ENCODE results near the gene CHAF1A.

Gene CHAF1A

DNA sequence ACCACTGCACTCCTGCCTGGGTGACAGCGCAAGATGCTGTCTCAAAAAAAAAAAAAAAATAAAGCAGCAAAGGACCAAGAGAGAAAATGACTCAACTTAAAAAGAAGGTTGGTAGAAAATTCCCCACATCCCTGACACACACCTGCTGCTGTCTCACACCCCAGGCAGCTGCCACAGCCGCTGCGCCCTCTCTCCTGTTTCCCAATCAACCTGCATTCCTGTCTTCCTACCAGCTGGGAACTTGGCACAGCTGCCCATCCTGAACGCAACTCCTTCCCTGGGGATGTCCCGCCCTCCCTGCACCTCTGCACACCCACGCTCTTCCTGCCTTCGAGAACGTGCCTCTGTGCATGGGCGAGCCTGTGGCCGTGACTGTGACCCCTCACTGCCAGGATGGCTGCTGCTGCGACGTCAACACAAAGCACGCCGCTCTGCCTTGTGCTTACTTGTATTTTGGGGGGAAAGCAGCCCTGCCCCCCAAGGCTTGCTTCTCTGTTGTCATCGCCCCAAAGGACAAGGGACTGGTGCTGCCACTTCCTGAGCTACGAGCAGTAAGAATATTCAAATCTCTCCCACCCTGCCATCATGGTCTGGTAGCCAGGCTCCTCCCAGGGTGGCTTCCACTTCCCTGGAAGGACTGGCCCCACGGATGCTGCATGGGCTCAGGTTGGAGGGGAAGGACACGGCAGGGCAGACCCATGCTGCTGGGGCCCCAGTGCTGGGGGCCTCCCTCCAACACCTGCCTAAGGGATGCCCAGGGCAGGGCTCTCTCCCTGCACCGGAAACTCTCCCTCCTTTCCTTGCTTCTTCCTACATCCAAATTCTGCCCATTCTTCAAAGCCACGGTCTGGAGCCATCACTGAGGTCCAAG is 22.8 kb upstream of the CHAF1A start:
- DNase-seq = peak; percentile 58

DNA sequence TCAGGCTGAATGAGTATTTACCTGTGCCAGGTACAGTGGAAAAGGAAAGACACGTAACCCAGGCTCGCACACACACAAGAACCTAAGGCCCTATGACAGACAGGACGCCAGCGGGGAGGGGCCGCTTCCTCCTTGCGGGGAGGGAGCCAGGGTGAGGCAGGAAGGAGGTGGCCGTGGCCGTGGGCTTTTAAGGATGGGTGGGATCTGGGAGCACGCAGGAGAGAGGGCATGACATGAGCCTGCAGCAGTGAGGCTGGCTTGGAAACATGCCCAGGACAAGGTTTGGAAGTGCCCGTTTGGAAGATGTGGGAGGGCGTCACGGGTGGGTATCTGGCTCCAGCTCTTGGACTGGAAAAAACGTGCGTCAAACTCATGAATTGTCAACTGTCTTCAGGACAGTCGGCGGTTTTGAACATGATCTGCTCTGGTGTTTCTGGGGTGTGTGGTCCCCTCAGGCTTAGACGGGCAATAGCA is 22.1 kb upstream of the CHAF1A start:
- peak; percentile 63 for DNase-seq

DNA sequence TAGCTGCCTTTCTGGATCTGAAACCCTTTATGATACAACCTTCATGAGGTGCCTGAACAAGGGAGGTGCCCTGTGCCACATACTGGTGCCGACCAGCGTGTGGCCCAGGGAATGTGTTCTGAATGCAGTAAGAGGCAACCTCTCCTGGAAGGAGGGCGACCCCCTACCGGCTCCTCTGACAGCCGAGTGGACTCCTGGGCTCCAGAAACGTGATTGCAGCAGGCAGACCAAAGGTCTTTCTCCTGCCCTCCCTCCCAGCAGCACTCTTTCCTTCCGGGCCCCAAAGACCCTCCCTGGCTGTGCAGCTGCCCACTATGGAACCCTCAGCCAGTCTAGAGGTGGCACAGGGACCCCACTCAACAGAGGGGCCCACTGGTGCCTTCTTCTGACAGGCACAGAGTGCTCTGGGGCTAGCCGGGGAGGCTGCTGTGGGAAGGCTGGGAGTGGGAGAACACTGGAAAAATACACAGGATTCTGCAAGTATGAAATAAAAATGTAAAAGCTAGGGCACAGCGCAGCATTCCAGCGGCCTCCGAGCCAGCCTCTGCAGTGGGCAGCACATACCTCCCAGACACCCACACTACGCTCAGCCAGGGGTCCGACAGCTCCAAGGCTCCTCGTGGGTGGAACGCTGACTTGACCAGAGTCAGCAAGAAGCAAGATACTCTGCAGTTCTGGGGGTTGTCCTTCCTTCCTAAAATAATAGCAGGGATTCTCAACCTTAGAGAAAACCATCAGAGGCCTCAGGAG is 17.0 kb upstream of the CHAF1A start:
- DNase-seq = no peak

DNA sequence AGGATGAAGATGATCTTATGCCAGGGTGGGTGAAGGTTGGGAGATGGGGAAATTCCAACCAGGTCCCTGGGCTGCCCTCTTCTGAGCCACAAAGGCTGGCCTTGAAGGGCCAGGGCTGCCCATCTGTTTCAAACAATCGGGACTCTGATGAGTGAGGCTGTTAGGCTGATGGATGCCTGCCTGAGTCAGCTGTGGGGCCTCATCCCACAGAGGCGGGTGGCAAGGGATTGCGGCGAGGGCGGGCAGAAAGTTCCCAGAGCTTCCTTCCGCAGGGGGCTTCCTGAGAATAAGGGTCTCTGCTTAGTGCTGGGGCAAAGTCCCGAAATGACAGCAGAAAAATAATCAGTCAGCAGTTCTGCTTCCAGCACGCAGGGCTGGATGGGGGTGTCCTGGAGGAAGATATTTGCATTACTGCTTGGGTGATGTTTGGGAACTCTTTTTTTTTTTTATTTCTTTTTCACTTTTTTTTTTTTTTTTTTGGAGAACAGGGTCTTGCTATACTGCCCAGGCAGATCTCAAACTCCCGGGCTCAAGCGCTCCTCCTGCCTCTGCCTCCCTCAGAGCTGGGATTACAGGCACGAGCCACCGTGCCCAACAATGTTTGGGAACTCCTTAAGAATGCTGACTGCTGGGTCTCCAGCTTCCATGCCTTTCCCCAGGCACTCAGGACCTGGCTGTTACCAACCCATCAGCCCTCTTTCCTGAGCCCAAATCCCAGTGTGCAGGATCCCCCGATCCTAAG is 16.2 kb upstream of the CHAF1A start:
- no peak for DNase-seq

DNA sequence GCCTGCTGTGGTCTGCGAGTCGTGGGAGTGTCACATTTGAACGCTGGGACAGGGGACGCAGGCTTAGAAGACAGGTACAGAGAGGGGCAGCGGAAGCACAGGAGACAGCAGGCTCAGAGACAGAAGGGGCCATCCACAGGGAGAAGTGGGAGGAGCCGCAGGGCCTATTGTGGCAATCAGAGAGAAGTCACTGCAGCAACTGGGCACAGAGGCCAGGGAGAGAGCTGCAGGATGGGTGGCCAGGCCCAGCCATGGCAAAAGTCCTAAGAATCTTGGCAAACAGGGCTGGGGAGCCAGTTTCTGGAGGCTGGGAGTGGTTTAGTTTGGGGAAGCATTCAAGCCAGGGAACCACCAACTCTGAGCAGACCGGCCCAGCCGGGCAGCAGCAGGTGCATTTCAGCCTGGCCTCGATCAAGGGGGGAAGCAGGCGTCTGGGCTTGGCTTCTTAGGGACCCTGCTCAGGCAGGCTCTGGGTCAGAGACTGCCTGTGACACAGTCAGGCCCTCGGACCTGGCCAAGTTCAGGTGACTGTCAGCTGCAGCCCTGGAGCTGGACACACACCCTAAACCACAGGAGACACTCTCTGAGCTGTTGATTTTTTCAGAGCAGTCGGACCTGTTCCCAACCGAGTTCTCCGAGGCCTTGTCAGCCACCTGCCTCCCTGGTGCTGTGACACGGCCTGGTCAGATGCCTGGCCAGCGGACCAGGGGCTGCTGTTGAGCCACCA is 13.9 kb upstream of the CHAF1A start:
- no peak for DNase-seq

DNA sequence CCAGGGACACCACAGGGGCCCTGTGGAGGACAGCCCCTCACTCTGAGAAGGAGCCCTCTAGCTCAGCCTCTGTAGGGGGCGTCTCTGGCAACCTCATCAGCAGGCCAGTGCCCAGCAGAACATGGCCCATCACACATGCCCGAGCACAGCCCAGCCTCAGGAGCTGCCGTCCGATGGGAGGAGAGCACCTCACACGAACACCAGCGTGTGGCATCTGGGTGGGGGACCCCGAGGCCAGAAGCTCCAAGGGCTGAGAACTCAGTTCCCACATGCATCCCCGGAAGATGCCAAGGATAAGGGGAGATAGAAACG is 13.4 kb upstream of the CHAF1A start:
- DNase-seq = no peak

DNA sequence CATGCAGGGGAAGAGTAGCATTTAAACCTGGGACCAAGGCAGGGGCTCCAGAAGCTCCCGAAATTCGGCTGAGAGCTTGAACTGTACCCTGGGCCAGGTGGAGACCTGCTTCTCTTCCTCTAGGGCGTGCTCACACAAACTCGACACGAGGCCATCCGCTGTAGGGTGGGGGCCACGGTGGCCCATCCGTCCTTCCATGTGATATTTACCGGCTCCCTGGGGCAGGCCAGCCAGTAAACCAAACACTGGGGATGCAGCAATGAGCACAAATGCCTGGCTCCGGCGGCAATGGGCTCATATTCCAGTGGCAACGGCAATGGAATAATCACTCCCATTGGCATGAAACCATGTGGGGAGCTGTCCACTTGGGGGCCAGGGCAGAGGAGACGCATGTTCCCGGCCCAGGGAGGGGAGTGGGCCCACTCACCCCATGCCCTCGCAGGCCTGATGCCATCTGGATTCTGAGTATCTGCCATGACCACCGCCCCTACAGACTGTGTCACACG is 12.9 kb upstream of the CHAF1A start:
- DNase-seq = no peak

DNA sequence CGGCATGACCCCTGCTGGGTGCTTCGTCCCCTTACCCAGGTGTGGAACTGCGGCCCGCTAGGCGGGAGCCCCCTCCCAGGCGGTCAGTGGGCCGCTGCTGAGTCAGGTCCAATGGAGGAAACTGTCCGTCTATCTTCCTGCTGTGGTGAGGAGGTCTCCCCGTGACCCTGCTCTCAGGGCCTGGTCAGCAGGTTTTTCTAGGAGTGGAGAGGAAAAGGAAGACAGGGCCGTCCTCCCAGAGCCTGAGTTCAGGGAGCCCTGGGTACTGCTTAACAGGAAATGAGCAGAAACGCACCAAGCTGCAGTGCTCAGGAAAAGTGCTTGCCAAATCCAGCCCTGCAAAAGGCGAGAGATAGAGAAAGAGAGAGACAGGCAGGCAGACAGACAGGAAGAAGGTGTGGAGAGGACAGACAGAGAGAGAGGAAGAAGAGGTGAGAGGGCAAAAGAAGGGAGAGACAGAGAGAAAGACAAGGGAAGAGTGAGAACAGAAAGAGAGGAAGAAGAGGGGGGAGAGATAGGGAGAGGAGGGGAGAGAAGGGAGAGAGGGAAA is 12.3 kb upstream of the CHAF1A start:
- DNase-seq = no peak

DNA sequence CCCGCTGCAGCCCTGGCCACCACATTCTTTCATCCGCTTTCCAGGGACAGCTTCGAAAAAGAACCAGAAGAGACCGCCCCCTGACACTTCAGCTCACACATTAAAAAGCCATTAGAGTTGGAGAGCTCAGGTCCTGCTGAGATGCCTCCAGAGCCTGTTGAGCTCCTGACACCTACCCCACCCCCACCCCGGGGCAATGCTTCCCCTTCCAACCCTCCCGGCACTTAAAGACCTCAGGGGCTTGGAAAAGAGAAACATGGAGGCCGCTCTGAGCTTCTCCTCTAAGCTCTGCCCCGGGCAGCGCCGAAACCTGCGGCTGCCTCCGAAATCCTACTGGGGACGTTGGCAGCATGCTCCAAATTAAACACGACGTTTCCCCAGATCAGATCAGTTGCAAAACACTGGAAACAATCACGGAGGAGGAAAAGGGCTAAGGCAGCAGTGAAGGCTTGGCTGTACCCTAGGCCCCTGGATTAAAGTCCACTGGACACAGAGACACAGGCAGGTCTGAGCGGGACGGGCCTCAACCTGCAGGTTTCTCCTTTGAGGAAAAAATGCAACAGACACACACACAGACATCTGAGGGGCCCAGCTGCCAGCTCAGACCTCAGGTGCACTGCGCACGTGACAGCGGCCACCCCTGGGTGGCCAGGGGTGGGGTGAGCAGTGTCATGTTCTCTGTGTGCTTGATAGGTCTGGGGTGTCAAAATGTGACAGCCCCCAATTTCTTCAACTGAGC is 11.7 kb upstream of the CHAF1A start:
- DNase-seq = no peak

DNA sequence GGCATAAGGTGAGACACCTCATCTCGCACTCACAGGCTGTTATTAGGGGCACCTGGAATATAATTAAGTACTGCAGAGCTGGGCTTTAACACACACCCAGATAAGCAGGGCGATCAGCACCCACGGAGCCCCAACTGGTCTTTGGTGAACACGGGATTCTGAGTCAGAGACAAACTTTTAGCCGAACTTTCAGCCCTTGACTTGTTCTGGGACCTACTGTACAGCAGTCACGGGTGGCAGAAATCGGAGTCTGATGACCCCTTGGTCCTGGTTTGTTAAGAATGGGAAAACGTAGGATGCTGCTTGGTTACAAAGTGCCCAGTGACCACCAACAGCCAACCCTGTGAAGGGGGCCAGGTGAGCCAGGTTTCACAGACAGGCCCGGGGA is 11.1 kb upstream of the CHAF1A start:
- DNase-seq = no peak

DNA sequence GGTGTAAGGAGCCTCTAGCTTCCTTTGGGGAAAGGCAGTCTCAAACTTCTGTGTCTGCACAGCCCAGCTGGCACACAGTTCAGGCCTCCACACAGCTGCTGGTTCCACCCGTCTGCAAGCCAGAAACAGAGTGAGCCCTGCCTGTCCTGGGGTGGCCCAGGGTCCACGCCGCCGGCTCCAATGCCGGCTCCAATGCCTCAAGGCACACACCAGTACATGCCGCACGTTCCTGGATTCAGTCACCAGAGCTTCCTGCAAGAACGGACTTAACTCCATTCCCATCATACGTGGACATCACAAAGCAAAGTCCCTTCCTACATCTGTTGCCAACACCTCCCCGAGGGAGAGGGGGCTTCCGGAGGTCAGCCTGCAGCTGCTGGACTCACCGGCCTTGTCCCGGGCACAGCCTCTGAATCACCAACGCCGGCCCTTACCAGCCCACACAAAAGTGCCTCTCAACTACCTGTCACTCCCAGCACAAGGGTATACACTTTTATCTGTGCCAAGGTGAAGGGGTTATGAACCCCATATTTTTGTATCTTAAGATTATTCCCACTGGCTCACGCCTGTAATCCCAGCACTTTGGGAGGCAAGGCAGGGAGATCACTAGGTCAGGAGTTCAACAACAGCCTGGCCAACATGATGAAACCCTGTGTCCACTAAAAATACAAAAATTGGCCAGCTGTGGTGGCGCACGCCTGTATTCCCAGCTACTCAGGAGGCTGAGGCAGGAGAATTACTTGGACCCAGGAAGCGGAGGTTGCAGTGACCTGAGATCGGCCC is 10.5 kb upstream of the CHAF1A start:
- DNase-seq = no peak

DNA sequence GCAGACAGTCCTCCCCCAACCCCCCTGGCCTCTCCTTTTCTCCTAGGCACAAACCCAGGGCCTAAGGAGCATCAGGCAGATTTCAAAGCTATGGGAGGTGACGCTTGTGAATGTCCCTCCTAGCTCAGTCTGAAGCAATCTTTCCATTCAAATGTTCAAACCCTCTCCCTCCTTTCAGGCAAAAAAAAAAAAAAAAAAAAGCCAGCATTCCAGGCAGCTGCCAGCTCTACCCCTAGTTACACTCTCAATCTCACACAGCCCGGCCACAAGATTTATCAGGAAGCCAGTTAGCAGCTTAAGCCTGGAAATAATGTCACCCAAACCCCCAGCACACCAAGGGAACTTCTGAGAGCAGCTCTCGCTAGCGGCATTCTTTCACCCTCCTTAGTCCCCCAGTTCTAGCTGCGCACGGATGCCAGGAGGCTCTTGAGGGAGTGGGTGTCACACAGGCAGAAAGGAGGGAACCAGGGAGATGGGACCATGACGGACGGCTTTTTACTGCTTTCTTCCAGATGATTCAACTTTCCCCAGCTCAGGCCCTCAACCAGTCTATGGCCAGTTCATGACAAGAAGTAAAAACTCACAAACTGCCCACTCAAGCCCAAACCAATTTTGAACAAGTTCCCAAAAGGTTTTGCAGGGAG is 8.4 kb upstream of the CHAF1A start:
- DNase-seq = no peak

DNA sequence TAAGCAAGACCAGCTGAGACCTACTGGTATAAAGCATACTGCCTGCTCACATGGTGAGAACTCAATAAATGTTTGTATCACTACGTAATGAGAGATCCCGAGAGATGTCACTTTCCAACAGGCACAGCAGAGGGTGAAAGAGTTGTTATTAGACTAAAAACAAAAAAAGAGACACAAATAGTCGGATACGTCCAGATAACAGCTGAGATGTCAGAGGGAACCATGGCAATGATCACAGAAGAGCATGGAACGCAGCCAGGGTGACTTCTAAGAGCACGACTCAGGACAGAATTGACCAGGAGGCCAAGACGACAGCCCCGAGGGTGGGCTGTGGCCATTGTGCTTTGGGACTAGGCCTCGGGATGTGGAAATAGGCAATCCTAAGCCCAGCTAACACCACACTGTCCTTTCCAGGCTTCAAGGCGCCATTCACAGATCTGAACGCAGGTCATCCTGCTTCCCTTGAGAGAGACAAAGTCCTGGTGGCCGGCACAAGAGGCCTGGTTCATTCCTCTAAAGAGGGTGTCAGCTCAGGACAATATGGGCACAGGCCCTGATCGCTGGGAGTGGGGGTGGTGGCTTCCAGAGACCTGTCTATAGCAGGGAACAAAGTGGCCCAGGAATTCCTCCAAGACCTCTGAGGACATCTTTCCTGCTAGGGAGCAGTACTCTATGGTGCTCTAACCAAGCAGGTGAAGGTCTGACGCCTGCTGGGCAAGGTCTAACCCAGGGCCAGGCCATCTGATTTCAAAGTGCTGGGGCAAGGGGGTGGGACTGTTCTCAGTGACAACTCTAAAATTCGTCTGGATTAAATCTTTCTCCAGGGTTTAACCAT is 5.3 kb upstream of the CHAF1A start:
- DNase-seq = no peak

DNA sequence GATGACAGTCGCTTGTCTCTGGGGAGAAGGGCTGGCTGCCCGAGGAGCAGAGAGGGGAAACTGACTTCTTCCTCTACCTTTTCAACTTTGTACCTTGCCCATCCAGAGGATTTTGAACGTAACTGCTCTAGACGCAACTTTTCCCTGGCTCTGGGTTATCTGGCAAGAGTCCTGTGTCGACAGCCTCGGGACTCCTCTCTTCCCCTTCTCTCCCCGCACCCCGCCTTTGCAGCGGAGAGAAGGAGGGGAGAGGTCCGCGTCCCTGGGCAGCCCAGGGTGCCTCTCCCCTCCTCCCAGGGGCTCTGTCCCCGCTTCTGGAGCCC is 2.7 kb upstream of the CHAF1A start:
- no peak for DNase-seq

DNA sequence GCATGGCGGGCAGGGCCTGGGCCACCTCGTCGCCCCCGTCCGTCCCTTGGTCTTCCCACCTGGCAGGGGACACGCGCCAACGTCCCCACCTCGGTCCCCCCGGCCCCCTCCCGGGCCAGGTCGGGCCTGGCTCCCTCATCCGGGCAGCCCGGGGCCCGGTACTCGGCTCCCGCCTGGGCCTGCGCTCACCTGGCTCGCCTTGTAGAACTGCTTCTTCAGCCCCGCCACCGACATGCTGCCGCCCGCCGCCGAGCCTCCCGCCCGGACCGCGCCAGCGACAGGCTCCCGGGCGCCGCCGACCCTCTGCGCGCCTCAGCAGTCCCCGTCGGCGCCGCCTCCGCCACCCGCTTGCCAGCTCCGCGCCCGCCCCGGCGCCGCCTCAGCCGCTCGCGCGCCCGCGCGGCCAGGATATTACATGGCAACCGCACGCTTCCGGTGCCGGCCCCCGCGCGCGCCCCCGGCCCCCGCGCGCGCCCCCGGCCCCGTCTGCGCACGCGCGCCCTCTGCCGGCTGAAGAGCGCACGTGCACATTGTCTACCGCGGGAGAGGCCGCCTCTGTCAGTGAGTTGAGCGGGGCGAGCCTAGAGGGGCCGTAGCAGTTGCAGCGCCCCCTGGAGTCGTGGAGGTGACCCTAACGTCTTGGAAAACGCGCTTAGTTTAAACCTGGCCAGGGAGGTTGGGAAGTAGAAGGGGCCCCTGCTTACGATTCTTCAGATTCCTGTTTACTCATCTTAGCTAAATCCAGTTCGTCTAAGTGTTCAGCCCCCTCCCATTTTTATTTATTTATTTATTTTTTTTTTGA is 2.1 kb upstream of the CHAF1A start, which contains the start of gene SH3GL1:
TSS of gene SH3GL1 (minus strand) at position 413 of the 802 bp plus-strand sequence. CDS start at position 234, 179 bp downstream.
- DNase-seq = peak; percentile 94

DNA sequence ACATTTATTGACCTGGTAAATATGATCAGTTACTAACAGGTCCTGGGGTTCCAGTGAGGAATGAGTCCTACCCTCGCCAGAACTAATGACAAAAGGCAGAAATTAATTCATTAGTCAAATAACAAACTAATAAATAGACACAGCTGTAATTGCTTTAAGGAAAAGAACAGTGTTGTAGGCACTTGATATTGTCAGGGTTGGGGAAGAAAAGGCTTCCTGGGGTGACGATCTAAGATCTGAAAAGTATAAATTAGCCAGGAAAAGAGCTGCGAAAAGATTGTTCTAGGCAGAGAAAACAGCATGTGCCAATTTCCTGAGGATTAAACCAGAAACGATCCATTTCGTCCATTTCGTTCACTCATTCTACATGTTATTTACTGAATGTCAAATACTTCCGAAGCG is 670 bp upstream of the CHAF1A start:
- DNase-seq = no peak

DNA sequence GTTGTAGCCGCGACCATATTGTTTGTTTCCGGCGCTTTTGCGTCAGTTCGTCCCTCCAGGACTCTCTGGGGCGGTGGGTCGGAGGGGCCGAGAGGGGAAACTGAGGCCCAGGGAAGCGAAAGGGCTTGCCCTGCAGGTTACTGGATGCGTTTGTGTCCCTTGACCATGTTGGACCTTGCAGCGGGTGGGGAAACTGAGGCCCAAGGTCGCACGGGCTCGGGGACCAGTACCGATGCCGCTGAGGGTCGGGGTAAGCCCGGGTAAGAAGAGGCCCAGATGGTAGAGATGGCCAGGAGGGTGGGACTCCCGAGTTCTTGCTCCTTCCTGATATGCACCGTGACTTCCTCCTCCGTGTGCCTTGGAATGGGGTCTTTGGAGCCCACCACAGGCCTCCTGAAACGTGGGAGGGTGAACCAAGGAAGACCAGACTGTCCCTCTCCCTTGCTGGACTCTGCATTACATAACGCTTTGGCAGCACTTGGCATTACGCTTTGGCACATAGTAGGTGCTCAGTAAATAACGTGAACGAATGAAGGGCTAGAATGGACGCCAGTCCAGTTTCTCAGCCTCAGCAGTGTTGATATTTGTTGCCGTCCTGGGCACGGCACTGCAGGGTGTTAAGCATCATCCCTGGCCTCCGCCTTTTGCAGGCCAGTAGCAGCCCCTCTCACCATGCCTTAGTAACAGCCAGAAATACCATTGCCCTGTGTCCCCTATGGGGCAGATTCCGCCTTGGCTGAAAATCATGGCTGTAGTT is 743 bp downstream of the CHAF1A start:
- DNase-seq = no peak

DNA sequence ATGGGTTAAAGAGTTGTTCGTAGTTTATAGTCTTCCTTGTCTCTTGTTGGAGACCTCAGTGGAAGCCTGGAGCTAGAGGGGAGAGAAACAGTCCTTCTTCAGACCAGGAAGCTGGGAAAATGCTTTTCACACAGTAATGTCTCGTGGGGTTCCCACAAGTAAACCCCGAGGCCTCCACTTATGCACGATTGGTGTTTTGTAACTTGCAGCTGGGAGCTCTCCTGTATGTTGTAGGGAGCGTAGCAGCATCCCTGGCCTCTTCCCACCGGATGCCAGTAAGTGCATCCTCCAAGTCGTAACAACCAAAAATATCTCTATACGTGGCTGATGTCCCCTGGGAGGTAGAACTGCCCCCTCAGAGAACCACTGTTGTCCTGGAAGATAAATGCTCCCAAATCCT is 3.5 kb downstream of the CHAF1A start:
- DNase-seq = no peak
